B cell (primary cell): ENCODE data around the gene TLK1. TPM values are rescaled to one million over a fixed set of nuclear protein-coding genes. Genes with fewer than 3 reads are reported as not detected.

Experiments
- ATAC-seq: fragments of 200-7000 bp; cut with Tn5 transposase; one replicate; pipeline ENCODE4 v1.10.0; 2021; ENCODE audit warnings: low read depth, mild to moderate bottlenecking, moderate number of reproducible peaks, moderate library complexity
- CTCF ChIA-PET: fragments of 350-600 bp; sonication (Branson Sonifier 250); formaldehyde crosslinking; loops from one replicate; lab custom pipeline; 2021; ENCODE audit warnings: antibody characterized with exemption, inconsistent platforms; lab: Charles Lee
- POLR2A ChIA-PET: fragments of 350-600 bp; sonication (Branson Sonifier 250); formaldehyde crosslinking; loops from one replicate; lab custom pipeline; 2021; ENCODE audit warnings: antibody characterized with exemption; lab: Charles Lee
- DNase-seq: peaks from one replicate; pipeline ENCODE4 v3.0.0; 2013
- H2AFZ ChIP-seq: 2 replicates; pipeline ENCODE4 v1.6.1; 2012; ENCODE audit warnings: mild to moderate bottlenecking, low read depth, low read length; ENCODE audit not compliant: insufficient read depth, poor library complexity, severe bottlenecking
- H3K27ac ChIP-seq, 2 donors: 1 replicate in 1 of 2; 2 replicates in 1 of 2; pipeline ENCODE4 v1.5.1; 2012 to 2013; ENCODE audit warnings: low read length in 2 of 2, mild to moderate bottlenecking in 2 of 2, moderate library complexity in 1 of 2
- H3K27me3 ChIP-seq, 4 experiments: fragments of 200-600 bp in 1 of 4; sonication (generic) in 1 of 4; replicated peaks in 1 of 4; 1 replicate in 2 of 4; 2 replicates in 2 of 4; pipeline versions ENCODE4 v1.6.1 to v1.7.0; 2013 to 2016; ENCODE audit warnings: low read length in 3 of 4, mild to moderate bottlenecking in 2 of 4, mixed read lengths in 1 of 4, moderate library complexity in 1 of 4; ENCODE audit not compliant: insufficient read depth in 4 of 4, control insufficient read depth in 3 of 4; ENCODE audit errors: control extremely low read depth in 1 of 4
- H3K36me3 ChIP-seq, 2 experiments: replicated peaks in 1 of 2; 1 replicate in 1 of 2; 2 replicates in 1 of 2; pipeline versions ENCODE4 v1.6.1 to v1.7.1; 2013; ENCODE audit warnings: low read length in 1 of 2; ENCODE audit not compliant: insufficient read depth in 2 of 2, control insufficient read depth in 1 of 2; ENCODE audit errors: control extremely low read depth in 1 of 2, extremely low read depth in 1 of 2
- H3K4me1 ChIP-seq, 2 donors: fragments of 200-600 bp in 1 of 2; sonication (generic) in 1 of 2; 1 replicate in 1 of 2; 2 replicates in 1 of 2; pipeline versions ENCODE4 v1.5.1 to v1.6.1; 2013 to 2017; ENCODE audit warnings: low read length in 2 of 2; ENCODE audit not compliant: control insufficient read depth in 2 of 2, insufficient read depth in 2 of 2
- H3K4me2 ChIP-seq: replicated peaks from 2 replicates; pipeline ENCODE3; 2012; ENCODE audit warnings: mild to moderate bottlenecking, low read depth, low read length; ENCODE audit not compliant: poor library complexity, severe bottlenecking
- H3K4me3 ChIP-seq, 5 experiments: fragments of 200-600 bp in 1 of 5; sonication (generic) in 1 of 5; 1 replicate in 3 of 5; 2 replicates in 2 of 5; pipeline versions ENCODE4 v1.5.1 to v1.7.0; 2011 to 2016; ENCODE audit warnings: low read length in 4 of 5, mild to moderate bottlenecking in 4 of 5, low read depth in 2 of 5, control low read depth in 1 of 5, moderate library complexity in 1 of 5; ENCODE audit not compliant: insufficient read depth in 1 of 5; ENCODE audit errors: control extremely low read depth in 1 of 5, extremely low read depth in 1 of 5
- H3K79me2 ChIP-seq: fragments of 200-600 bp; sonication (generic); one replicate; pipeline ENCODE4 v1.6.0; 2016; ENCODE audit warnings: low read length; ENCODE audit not compliant: control insufficient read depth, insufficient read depth
- H3K9ac ChIP-seq: fragments of 200-600 bp; sonication (generic); 2 replicates; pipeline ENCODE4 v1.6.1; 2017; ENCODE audit warnings: mild to moderate bottlenecking, low read length, moderate library complexity
- H3K9me3 ChIP-seq, 3 donors: one replicate each; pipeline versions ENCODE4 v1.6.1 to v1.7.1; 2013; ENCODE audit warnings: low read length in 2 of 3; ENCODE audit not compliant: control insufficient read depth in 2 of 3, insufficient read depth in 1 of 3; ENCODE audit errors: control extremely low read depth in 1 of 3
- H4K20me1 ChIP-seq: 2 replicates; pipeline ENCODE4 v1.6.0; 2012; ENCODE audit warnings: mild to moderate bottlenecking, low read length; ENCODE audit not compliant: insufficient read depth, control insufficient read depth, poor library complexity, severe bottlenecking
- H3K27ac Mint-ChIP-seq: one replicate; pipeline ENCODE4 v1.8.0; 2021; ENCODE audit warnings: mixed read lengths
- H3K27me3 Mint-ChIP-seq: one replicate; pipeline ENCODE4 v1.8.0; 2021; ENCODE audit warnings: mixed read lengths
- H3K4me1 Mint-ChIP-seq: one replicate; pipeline ENCODE4 v1.8.0; 2021; ENCODE audit warnings: mixed read lengths
- H3K4me3 Mint-ChIP-seq: one replicate; pipeline ENCODE4 v1.8.0; 2021; ENCODE audit warnings: mixed read lengths
- H3K9me3 Mint-ChIP-seq: one replicate; pipeline ENCODE4 v1.8.0; 2022; ENCODE audit warnings: mixed read lengths; ENCODE audit not compliant: insufficient read depth
- EZH2 ChIP-seq: IDR thresholded peaks from 2 replicates; pipeline ENCODE4 v1.6.1; 2012; ENCODE audit warnings: borderline replicate concordance, low read depth, mild to moderate bottlenecking, moderate library complexity, low read length; ENCODE audit not compliant: insufficient read depth, poor library complexity, severe bottlenecking
- WGBS: methylation state at CpG from one replicate; pipeline ENCODE4 v1.1.5; 2013; ENCODE audit warnings: missing lambda C conversion rate; ENCODE audit not compliant: insufficient coverage; 5-methylcytosine and 5-hydroxymethylcytosine counted together
- intact Hi-C: fragments of 100-400 bp; cut with micrococcal nuclease; formaldehyde crosslinking; loops from one replicate; pipeline ENCODE4 v1.10.0; 2022
- polyA plus RNA-seq: library from polyadenylated mRNA; depleted of rRNA; stranded (reverse); fragments of >200 nt; gene quantifications from 2 replicates; pipeline ENCODE4 v1.2.3, GENCODE V29; 2012
- total RNA-seq, 2 donors: library from RNA; stranded (reverse); fragments of 120-200 nt in 1 of 2; gene quantifications; 1 replicate in 1 of 2; 2 replicates in 1 of 2; pipeline versions ENCODE4 v1.2.3 to v1.2.4, GENCODE V29; 2013 to 2022
- TF ChIP-seq, protein P1 (sequence below): fragments of 200-600 bp; IDR thresholded peaks from one replicate; pipeline ENCODE4 v1.8.0; 2022; ENCODE audit warnings: antibody characterized with exemption, mild to moderate bottlenecking

The TLK1 gene
- total and polyA plus RNA-seq, 2 donors (not counting 1 experiment from before 2014, with no cell fraction given): 13.8 to 186 TPM

DNA sequence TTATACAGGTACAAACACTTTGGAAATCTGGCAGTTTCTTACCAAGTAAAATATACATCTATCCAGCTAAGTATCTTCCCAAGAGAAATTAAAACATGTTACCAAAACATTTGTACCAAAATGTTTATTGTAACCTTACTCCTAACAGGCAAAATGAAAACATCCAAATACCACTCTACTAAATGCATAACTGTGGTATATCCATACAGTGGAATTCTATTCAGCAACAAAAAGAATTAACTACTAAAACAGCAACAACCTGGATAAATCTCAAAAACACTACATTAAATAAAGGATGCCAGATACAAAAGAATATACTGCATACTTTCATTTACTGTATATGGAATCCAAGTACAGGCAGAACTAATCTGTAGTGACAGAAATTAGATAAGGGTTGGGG lies 51.1 kb downstream of the TLK1 start:
- peak overlapping the region; percentile 32 for H3K27ac Mint-ChIP-seq
- CTCF ChIA-PET: interaction anchor here (1.2 to 1.3 kb wide), 3 partner anchors 22 to 307 kb away, joined by 5 read pairs; no protein-coding TSS in a partner anchor

DNA sequence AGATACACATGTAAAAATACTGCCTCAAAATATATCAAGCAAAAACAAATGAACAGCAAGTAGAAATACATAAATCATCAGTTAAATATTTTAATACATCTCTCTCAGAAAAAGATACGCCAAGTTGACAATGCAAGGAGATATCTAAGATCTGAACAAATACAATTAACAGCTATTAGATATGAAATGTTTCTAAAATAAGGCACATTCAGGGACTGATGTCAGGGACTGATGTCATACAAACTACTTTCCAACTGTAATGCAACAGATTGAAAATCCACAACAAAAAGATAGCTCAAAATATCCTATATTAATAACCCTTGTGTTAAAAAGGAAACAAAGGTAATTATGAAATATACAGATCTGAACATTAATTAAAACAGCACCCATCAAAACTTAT lies 51.7 kb downstream of the TLK1 start:
- peaks cover 98% of the 10 kb centered on the region for H3K79me2 ChIP-seq
- WGBS: no CpG with 5 or more reads among the region's 1 CpG
- H3K9ac ChIP-seq: no peak overlapping the region
- no peak overlapping the region for H3K4me3 ChIP-seq
- H4K20me1 ChIP-seq: peaks cover 44% of the 10 kb centered on the region
- peaks cover 0 to 3% of the 10 kb centered on the region in 2 donors for H3K4me1 ChIP-seq
- no peak overlapping the region for H3K4me2 ChIP-seq
- DNase-seq (no peak), ATAC-seq (no peak)
- H3K9me3 Mint-ChIP-seq: peaks cover 5% of the 10 kb centered on the region
- H3K4me1 Mint-ChIP-seq: peaks cover 55% of the 10 kb centered on the region
- intact Hi-C loops: no loop called here
- CTCF ChIA-PET: interaction anchor here (1.2 to 1.3 kb wide), 3 partner anchors 22 to 307 kb away, joined by 5 read pairs; no protein-coding TSS in a partner anchor
- H3K27ac ChIP-seq: peak overlapping the region in 1 of 2 donors; percentile 1
- no peak overlapping the region for H3K4me3 Mint-ChIP-seq
- H3K36me3 ChIP-seq: peaks cover 3 to 26% of the 10 kb centered on the region in 2 experiments
- no peak overlapping the region for H2AFZ ChIP-seq
- H3K27me3 ChIP-seq: no peaks in the 10 kb centered on the region
- H3K27me3 Mint-ChIP-seq: no peaks in the 10 kb centered on the region
- H3K27ac Mint-ChIP-seq: no peak overlapping the region
- POLR2A ChIA-PET: no interaction called here
- peaks cover 0 to 4% (median 1%) of the 10 kb centered on the region in 3 donors for H3K9me3 ChIP-seq
- TF ChIP-seq, protein P1, sequence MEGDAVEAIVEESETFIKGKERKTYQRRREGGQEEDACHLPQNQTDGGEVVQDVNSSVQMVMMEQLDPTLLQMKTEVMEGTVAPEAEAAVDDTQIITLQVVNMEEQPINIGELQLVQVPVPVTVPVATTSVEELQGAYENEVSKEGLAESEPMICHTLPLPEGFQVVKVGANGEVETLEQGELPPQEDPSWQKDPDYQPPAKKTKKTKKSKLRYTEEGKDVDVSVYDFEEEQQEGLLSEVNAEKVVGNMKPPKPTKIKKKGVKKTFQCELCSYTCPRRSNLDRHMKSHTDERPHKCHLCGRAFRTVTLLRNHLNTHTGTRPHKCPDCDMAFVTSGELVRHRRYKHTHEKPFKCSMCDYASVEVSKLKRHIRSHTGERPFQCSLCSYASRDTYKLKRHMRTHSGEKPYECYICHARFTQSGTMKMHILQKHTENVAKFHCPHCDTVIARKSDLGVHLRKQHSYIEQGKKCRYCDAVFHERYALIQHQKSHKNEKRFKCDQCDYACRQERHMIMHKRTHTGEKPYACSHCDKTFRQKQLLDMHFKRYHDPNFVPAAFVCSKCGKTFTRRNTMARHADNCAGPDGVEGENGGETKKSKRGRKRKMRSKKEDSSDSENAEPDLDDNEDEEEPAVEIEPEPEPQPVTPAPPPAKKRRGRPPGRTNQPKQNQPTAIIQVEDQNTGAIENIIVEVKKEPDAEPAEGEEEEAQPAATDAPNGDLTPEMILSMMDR: no peak
- TF ChIP-seq EZH2: no peak

More for the DNA sequence above, 51.1 kb downstream of the TLK1 start:
- Histone ChIP-seq H3K4me3 (no peak overlapping the region), H3K27ac (peak overlapping the region in 1 of 2 donors; percentile 35), H3K4me1 (peaks cover 0 to 3% of the 10 kb centered on the region in 2 donors), H3K36me3 (peaks cover 2 to 29% of the 10 kb centered on the region in 2 experiments), H3K27me3 (no peaks in the 10 kb centered on the region), H2AFZ (no peak overlapping the region), H3K9me3 (peaks cover 0 to 4% (median 1%) of the 10 kb centered on the region in 3 donors), H4K20me1 (peaks cover 44% of the 10 kb centered on the region), H3K79me2 (peaks cover 98% of the 10 kb centered on the region), H3K4me2 (no peak overlapping the region), H3K9ac (no peak overlapping the region)
- H3K4me1 Mint-ChIP-seq: peaks cover 54% of the 10 kb centered on the region
- no peak overlapping the region for H3K4me3 Mint-ChIP-seq
- ATAC-seq (no peak), DNase-seq (no peak)
- H3K9me3 Mint-ChIP-seq: peaks cover 5% of the 10 kb centered on the region
- TF ChIP-seq, protein P1: no peak
- no peak for TF ChIP-seq EZH2
- H3K27me3 Mint-ChIP-seq: no peaks in the 10 kb centered on the region
- POLR2A ChIA-PET: no interaction called here
- intact Hi-C loops: no loop called here
